GM19438 (cell line): ENCODE measurements around the gene PRKAR1B.

Experiments
- ATAC-seq: cut with Tn5 transposase; IDR thresholded peaks from one replicate; pipeline ENCODE4 v1.9.1; 2021; ENCODE audit warnings: low read depth; ENCODE audit not compliant: unreplicated experiment

Gene PRKAR1B

DNA sequence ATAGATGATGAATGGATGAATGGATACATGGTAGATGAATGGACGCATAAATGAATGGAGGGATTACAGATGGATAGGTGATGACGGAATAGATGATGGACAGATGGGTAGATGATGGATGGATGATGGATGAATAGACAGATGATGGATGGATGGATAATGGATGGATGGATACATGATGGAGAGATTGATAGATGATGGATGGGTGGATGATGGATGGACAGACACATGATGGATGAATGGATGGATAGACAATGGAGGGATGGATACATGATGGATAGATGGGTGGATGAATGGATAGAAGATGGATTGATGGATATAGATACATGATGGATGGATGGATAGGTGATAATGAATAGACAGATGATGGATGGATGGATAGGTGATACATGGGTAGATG lies 198.6 kb downstream of the PRKAR1B start:
- ATAC-seq = no peak

DNA sequence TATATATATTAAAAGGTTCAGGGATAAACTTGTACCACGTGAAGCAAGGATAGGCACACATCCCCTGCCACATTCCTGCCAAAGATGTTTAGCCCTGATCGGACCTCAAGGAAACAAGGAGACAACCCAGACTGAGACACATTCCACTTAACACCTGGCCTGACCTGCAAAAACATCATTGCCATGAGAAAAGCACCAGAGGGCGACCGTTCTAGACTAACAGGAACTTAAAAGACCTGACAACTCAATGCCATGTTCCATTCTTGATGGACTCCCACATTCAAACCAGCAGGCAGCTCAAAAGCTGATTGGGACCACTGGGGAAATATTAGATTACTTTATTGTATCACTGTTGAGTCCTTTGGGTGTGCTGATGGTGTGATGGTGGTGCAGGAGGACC lies 199.4 kb downstream of the PRKAR1B start:
- ATAC-seq = no peak

DNA sequence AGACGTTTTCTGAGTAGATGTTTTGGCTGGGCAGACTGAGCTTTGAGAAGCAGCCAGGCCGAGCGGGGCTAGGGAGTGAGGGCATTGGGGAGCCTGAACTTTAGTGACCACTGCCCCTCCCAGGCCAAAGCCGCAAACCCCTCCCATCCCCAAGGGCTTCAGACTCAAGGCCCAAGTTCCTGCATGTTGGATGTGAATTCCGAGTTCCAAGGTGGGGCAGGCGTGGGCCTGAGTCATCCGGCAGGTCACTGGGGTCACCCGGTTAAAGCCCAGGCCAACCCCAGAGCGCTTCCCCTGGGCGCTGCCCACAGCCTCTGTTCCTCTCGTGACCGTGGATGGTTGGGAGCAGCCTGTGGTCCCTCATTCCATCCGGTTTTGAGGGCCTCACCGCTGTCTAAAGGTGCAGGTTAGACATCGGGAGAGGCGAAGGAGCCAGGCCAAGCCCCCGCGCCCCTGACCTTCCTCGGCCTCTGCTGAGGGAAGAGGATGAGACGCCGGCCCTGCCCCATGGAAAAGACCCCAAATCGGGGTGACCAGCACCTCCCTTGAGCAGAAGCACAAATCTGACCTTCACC lies 200.5 kb downstream of the PRKAR1B start:
- ATAC-seq = no peak

DNA sequence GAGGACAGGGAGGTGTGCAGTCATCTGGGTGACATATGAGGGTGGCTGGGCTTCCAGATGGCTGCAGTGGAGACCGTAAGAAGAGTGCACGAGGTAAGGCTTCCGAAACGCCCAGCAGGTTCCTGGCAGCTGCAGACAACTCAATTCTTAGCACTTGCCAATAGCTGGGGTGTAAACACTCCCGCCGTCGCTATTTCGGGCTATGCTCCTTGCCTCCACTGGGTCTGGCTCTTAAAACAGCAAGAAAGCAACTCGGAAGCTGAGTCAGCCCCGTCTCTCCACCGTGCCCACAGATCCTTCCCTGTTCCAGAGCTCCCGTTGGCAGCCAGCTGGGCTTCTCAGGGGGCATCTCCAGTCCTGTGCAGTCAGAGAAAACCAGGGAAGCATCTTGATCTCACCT lies 201.3 kb downstream of the PRKAR1B start:
- no peak for ATAC-seq

DNA sequence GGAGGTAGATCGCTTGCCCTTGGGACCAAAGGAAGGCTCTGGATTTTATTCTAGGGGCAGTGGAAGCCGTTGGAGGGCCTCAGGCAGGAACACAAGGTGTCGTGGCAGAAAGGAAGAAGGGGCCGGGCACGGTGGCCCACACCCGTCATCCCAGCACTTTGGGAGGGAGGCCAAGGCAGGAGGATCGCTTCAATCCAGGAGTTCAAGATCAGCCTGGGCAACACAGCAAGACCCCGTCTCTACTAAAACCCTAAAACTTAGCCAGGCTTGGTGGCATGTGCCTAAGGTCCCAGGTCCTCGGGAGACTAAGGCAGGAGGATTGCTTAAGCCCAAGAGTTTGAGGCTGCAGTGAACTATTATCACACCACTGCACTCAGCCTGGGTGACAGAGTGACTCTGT lies 202.3 kb downstream of the PRKAR1B start:
- no peak for ATAC-seq

DNA sequence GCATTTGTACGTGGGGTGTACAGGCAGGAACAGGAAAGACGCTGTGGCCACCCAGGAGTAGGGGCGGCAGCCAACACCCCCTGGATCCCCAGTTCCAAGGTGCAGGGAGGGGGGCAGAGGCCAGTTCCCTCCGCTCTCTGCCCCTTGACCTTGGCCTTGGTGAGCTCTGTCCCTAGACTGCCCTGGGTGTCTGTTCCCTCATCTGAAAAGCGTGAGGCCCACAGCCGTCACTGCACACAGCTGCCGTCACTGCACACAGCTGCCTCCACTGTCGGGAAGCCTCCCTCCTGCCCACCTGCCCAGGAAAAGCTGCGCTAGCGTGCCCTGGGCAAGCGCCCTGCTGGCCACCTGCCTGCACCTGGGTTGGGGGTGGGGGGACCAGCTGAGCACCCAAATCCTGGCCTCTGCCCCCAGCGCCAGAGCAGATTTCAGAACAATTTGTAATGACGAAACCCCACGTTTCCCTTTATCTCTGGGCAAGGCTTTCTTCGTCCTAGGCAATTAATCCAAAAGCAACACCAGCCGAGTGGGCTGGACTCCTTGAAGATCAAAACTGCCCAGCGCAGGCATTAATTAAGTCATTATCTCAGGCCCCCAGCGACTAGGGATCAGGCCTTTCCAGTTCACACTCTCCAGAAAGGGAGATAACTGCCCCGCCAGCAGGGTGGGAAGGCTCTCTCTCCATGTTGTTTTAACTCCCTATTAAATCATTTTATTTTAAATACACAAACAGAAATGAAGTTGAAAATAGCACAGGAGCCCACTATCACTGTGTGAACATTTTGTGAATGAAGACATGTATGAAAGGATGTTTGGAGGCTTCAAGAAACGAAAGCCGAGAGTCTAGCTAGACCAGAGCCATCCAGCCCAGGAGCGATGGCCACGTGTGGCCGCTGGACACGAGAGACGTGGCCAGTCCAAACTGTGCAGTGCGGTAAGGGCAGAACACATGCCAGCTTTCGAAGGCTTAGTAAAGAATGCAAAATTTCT lies 203.4 kb downstream of the PRKAR1B start:
- ATAC-seq = no peak

GRCh38 chr7:522951-523314 lies 204.1 kb downstream of the PRKAR1B start:
- no peak for ATAC-seq

DNA sequence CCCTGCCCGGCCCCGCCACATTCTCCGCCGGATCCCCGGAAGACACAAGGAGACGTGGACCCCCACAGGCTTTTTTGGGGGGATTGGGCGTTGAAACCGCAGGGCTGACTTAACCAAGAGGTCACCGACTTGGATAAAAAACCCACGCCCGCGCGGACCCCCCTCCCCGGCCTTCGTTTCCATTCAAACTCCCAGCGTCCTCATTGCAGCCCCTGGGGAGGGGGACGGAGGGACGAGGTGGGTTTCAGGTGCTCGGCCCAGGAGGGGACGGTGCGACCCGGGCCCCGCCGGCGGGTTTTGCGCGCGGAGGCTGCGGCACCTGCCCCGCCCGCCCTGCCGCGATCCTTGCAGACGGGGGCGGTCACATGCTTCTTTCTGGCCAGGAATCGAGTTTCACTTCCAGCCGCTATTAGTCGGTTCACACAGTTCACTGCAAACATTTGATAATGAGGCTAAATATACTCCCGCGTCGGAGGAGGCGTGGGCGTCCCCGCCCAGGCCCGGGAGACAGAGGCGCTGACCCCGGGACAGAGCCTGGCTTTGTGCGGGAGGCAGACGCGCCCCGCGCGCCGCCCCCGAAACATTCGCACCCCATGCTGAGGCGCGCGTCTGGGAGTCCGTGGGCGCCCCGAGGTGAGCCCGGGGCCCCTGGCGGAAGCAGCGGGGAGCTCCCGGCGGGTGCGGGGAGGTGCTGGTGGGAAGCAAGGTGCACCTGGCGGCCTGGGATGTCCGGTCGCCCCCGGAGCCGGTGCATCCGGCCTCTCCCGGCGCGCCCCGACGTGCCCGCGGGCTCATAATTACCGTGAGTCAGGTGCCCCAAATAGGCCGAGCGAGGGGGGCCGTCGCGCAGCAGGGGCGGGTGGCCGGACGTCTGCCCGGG lies 204.8 kb downstream of the PRKAR1B start:
- peak; percentile 36 for ATAC-seq

DNA sequence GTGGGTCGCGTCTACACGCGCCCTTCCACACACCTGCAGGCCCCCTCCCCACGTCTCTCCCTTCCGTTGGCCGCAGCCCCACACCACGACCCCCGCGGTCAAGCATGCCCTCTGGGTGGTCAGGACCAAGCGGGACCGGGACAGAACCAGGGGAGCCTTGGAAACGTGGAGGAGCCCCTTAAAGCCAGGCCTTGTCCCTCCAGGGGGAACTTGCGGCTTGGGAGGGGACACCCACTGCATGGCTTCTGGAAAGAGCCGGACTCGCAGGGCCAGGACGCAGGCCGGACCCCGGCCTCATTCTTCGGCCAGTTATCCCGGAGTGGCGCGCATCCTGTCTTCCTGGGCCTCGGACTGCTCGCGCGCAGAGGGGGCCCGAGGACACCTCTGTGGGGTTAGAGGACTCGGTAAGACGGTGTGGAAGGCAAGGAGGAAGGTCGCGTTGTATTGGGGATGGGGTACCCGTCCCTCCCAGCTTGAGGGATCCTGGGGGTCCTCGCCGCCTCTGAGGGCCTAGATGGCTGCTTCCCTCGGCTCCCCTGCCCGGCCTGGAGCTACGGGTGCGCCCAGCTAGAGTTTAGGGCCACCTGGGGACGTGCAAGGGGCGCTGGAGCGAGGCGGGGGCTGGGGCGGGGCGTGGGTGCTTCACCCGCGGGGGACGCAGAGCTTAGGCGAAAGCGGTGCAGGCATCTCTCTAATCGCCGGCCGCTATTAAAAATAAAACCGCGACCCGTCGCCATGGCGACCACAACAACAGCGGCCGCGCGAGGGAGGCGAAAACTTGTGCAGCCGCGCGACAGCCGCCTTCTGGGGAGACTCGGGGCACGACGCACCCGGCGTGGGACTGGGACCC lies 205.6 kb downstream of the PRKAR1B start:
- ATAC-seq = no peak

GRCh38 chr7:520503-521161 lies 206.4 kb downstream of the PRKAR1B start:
- no peak for ATAC-seq

GRCh38 chr7:519484-520390 lies 207.3 kb downstream of the PRKAR1B start, which contains the start of gene PDGFA:
Gene PDGFA (minus strand): TSS chr7:519846. CDS start chr7:519001, 845 bp downstream.
- no peak for ATAC-seq

- ATAC-seq = no peak
Measured at GRCh38 chr7:518630-519483, 208.2 kb downstream of the PRKAR1B start.

DNA sequence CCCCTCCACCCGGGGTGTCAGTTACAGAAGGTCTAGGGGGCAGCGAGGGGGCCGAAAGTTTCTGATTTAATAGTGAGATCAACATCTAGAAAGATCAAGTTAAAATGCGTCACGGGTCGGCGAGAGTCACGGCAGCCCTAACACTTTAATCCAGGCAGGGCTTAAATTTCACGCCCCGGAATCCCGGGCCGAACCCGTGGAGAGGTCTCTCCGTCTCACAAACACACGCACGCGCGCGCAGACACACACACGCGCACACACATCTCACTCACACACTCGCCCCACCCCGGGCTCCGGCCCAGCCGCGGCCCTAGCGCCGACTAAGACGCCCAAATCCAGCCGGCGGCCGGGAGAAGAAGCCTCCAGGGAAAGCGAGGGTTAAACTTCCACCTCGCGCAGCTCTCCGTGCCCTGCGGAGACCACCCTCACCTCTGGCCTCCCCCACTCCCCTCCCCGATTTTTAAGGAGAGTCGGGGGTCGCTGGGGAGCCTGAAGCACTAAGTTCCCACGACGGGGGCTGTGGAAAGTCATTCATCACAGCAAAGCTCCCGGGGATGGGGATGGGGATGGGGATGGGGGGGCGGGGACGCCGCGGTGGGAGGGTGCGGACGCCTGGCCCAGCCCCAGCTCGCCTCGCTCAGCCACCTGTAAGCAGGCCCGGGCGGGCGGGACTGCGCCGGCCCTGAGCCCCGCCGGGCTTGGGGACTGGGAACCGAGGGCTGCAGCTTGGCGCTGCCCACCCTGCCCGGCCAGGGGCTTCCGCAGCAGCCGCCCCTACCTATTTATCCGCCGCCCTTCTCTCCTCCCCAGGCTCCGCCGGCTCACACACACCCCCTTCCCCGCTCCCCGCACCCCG lies 209.1 kb downstream of the PRKAR1B start:
- no peak for ATAC-seq

- no peak for ATAC-seq
Measured at GRCh38 chr7:516606-517456, 210.2 kb downstream of the PRKAR1B start.

DNA sequence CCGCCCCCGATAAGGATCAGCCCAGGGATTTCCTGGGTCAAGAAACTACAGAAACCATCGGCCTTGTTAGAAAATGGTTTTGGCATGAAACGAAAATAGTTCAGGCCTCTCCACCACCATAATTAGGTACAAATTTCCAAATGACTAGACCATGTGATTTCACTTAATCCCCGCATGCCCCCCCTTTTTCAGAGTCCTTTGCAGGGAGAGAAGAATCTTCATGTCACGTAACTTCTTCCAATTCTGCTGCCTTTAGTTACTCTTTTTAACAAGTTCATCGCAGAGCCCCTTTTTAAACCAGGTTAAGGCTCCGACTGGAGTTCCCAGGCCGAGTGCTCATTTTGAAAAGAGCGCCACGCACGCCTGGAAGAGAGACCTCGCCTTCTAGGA lies 210.9 kb downstream of the PRKAR1B start:
- ATAC-seq = no peak

GRCh38 chr7:515628-516027 lies 211.5 kb downstream of the PRKAR1B start:
- no peak for ATAC-seq
